ENCODE measurements around the gene BRCC3.

GRCh38 chrX:155031657-155032056, 39.7 kb upstream of the BRCC3 start:
- TF ChIP-seq BHLHE40 (IDR thresholded peaks at IDR 0.05; ENCODE audit: borderline replicate concordance in 1 of 2, low read depth in 2 of 2, low read length in 1 of 2), result no peak
- TF ChIP-seq FOS (IDR thresholded peaks at IDR 0.05; ENCODE audit: borderline replicate concordance, extremely low read depth, insufficient read length), result no peak
- no peak for TF ChIP-seq NBN (IDR thresholded peaks at IDR 0.05)
- TF ChIP-seq CREM (IDR thresholded peaks at IDR 0.05; ENCODE audit: low read depth), result no peak
- TF ChIP-seq, protein P1, sequence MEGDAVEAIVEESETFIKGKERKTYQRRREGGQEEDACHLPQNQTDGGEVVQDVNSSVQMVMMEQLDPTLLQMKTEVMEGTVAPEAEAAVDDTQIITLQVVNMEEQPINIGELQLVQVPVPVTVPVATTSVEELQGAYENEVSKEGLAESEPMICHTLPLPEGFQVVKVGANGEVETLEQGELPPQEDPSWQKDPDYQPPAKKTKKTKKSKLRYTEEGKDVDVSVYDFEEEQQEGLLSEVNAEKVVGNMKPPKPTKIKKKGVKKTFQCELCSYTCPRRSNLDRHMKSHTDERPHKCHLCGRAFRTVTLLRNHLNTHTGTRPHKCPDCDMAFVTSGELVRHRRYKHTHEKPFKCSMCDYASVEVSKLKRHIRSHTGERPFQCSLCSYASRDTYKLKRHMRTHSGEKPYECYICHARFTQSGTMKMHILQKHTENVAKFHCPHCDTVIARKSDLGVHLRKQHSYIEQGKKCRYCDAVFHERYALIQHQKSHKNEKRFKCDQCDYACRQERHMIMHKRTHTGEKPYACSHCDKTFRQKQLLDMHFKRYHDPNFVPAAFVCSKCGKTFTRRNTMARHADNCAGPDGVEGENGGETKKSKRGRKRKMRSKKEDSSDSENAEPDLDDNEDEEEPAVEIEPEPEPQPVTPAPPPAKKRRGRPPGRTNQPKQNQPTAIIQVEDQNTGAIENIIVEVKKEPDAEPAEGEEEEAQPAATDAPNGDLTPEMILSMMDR (IDR thresholded peaks at IDR 0.05 in 2 of 3, conservative IDR thresholded peaks at IDR 0.05 in 1 of 3; ENCODE audit: control insufficient read depth in 2 of 3, extremely low read depth in 1 of 3, insufficient read depth in 1 of 3, low read depth in 3 of 3, low read length in 3 of 3), result no peak
- no peak for TF ChIP-seq SRF (IDR thresholded peaks at IDR 0.05; ENCODE audit: low read depth in 2 of 2, low read length in 2 of 2)
